K562 (cell line): ENCODE data around the gene PMP22. TPM values are rescaled to one million over a fixed set of nuclear protein-coding genes. Genes with fewer than 3 reads are reported as not detected.

ENCODE experiments used
- ATAC-seq: fragments of 200-7000 bp; cut with Tn5 transposase; 3 replicates; pipeline ENCODE4 v1.9.1; 2020; ENCODE audit warnings: moderate library complexity
- BruUV-seq: library from RNA; stranded (reverse); fragments of 400-500 nt; replicated peaks from 2 replicates; lab custom pipeline; 2021; lab: Mats Ljungman, UMichigan
- CTCF ChIA-PET: fragments of 300-600 bp; formaldehyde crosslinking; extraction: SDS; loops from one replicate; lab custom pipeline; 2021; ENCODE audit warnings: low intra/inter-chr PET ratio; lab: Yijun Ruan, JAX
- POLR2A ChIA-PET: fragments of 300-600, 350-650 bp; sonication (Branson Sonifier 250); formaldehyde crosslinking; extraction: SDS; loops from one replicate; lab custom pipeline; 2021; ENCODE audit warnings: antibody characterized with exemption, inconsistent platforms; lab: Yijun Ruan, JAX
- DNase-seq, 4 experiments: peaks; one replicate each; pipeline versions ENCODE4 v3.0.0 to v3.0.0-alpha.2; 2011 to 2018; ENCODE audit warnings: low spot score in 3 of 4, mixed read lengths in 3 of 4; ENCODE audit errors: extremely low read depth in 1 of 4
- FAIRE-seq: peaks from 2 replicates; lab custom pipeline; 2011; peaks lifted over from hg19 to GRCh38; lab: Jason Lieb, UNC
- H2AFZ ChIP-seq: 2 replicates; pipeline ENCODE4 v1.6.0; 2011; ENCODE audit warnings: low read depth, low read length, control low read depth, inconsistent platforms
- H3K27ac ChIP-seq: fragments of 200-600 bp; 3 replicates; pipeline ENCODE4 v1.8.0; 2011; ENCODE audit warnings: low read depth, mild to moderate bottlenecking, control low read depth, inconsistent platforms, low read length, moderate library complexity, mixed read lengths; ENCODE audit errors: extremely low read depth
- H3K27me3 ChIP-seq, 2 experiments: fragments of 300-600 bp in 1 of 2; 2 replicates in 1 of 2; 3 replicates in 1 of 2; pipeline versions ENCODE4 v1.6.0 to v1.8.0; 2011; ENCODE audit warnings: inconsistent platforms in 2 of 2, low read length in 2 of 2, mild to moderate bottlenecking in 1 of 2, mixed read lengths in 1 of 2, moderate library complexity in 1 of 2; ENCODE audit not compliant: control insufficient read depth in 2 of 2, insufficient read depth in 2 of 2
- H3K36me3 ChIP-seq: fragments of 300-600 bp; 3 replicates; pipeline ENCODE4 v1.8.0; 2011; ENCODE audit warnings: mild to moderate bottlenecking, low read length, inconsistent platforms; ENCODE audit not compliant: control insufficient read depth, insufficient read depth
- H3K4me1 ChIP-seq, 2 experiments: fragments of 200-600 bp in 1 of 2; replicated peaks in 1 of 2; 2 replicates in 1 of 2; 3 replicates in 1 of 2; pipeline versions ENCODE4 v1.5.1 to v1.8.0; 2011; ENCODE audit warnings: inconsistent platforms in 2 of 2, low read length in 2 of 2, mild to moderate bottlenecking in 1 of 2, mixed read lengths in 1 of 2, moderate library complexity in 1 of 2; ENCODE audit not compliant: control insufficient read depth in 2 of 2, insufficient read depth in 2 of 2
- H3K4me2 ChIP-seq: 2 replicates; pipeline ENCODE4 v1.6.1; 2011; ENCODE audit warnings: low read length, control low read depth, inconsistent platforms, mixed read lengths; ENCODE audit not compliant: insufficient read depth
- H3K4me3 ChIP-seq: fragments of 200-600 bp; sonication (generic), shearing (Covaris generic); 2 replicates; pipeline ENCODE4 v1.5.1; 2016; ENCODE audit warnings: control low read depth, inconsistent platforms
- H3K79me2 ChIP-seq: fragments of 200-600 bp; 3 replicates; pipeline ENCODE4 v1.8.0; 2011; ENCODE audit warnings: low read length, inconsistent platforms; ENCODE audit not compliant: control insufficient read depth, insufficient read depth
- H3K9ac ChIP-seq, 2 experiments: 2 replicates each; pipeline versions ENCODE4 v1.6.0 to v1.6.1; 2011; ENCODE audit warnings: low read depth in 2 of 2, low read length in 2 of 2, control low read depth in 1 of 2, inconsistent platforms in 1 of 2, mild to moderate bottlenecking in 1 of 2, mixed read lengths in 1 of 2; ENCODE audit not compliant: insufficient read depth in 1 of 2
- H3K9me1 ChIP-seq: one replicate; pipeline ENCODE4 v1.6.0; 2011; ENCODE audit warnings: inconsistent platforms, mild to moderate bottlenecking, low read length, moderate library complexity; ENCODE audit not compliant: control insufficient read depth, insufficient read depth
- H3K9me3 ChIP-seq: replicated peaks from 2 replicates; pipeline ENCODE4 v1.5.1; 2011; ENCODE audit warnings: low read depth, low read length, inconsistent platforms; ENCODE audit not compliant: control insufficient read depth, insufficient read depth
- H4K20me1 ChIP-seq: replicated peaks from 2 replicates; pipeline ENCODE4 v1.6.1; 2011; ENCODE audit warnings: low read length, inconsistent platforms, mixed read lengths; ENCODE audit not compliant: control insufficient read depth, insufficient read depth
- CBX3 ChIP-seq, 2 experiments: IDR thresholded peaks; 1 replicate in 1 of 2; 2 replicates in 1 of 2; pipeline ENCODE4 v1.6.1; 2012; ENCODE audit warnings: inconsistent platforms in 2 of 2, low read length in 2 of 2, borderline replicate concordance in 1 of 2, control low read depth in 1 of 2
- KAT8 ChIP-seq: fragments of 450-650 bp; IDR thresholded peaks from 2 replicates; pipeline ENCODE4 v1.6.1; 2016; ENCODE audit warnings: low read depth, mild to moderate bottlenecking
- MYBL2 ChIP-seq, 2 experiments: fragments of 450-650 bp in 1 of 2; sonication (generic) in 1 of 2; formaldehyde crosslinking in 1 of 2; IDR thresholded peaks; 2 replicates each; pipeline versions ENCODE4 v1.6.1 to v1.8.1; 2017 to 2022; ENCODE audit warnings: borderline replicate concordance in 1 of 2, inconsistent platforms in 1 of 2, low read depth in 1 of 2, mild to moderate bottlenecking in 1 of 2, missing genetic modification reagents in 1 of 2, moderate library complexity in 1 of 2
- SMARCE1 ChIP-seq: fragments of 450-650 bp; IDR thresholded peaks from 2 replicates; pipeline ENCODE4 v1.7.1; 2016; ENCODE audit warnings: mild to moderate bottlenecking
- TRIM28 ChIP-seq: fragments of 450-650 bp; IDR thresholded peaks from 2 replicates; pipeline ENCODE4 v1.6.1; 2017
- U2AF1 ChIP-seq: fragments of 200-400 bp; formaldehyde crosslinking; optimal IDR thresholded peaks from 2 replicates; pipeline ENCODE3; 2017; ENCODE audit warnings: mild to moderate bottlenecking, low read depth, low read length, moderate library complexity
- ZBTB49 ChIP-seq: sonication (generic); formaldehyde crosslinking; IDR thresholded peaks from 2 replicates; pipeline ENCODE4 v1.8.0; 2022; ENCODE audit warnings: missing genetic modification reagents, mild to moderate bottlenecking, borderline replicate concordance
- ZNF134 ChIP-seq: fragments of 250-450 bp; sonication (Bioruptor Pico); conservative IDR thresholded peaks from 2 replicates; pipeline ENCODE4 v1.4.0; 2020
- ZZZ3 ChIP-seq: fragments of 450-650 bp; IDR thresholded peaks from 2 replicates; pipeline ENCODE4 v1.6.1; 2016; ENCODE audit warnings: antibody characterized with exemption, mild to moderate bottlenecking, moderate library complexity
- WGBS: fragments of 100-300 bp; shearing (Covaris generic); methylation state at CpG from one replicate; pipeline ENCODE4 v1.1.6; 2016; ENCODE audit warnings: low coverage, mixed read lengths; ENCODE audit not compliant: insufficient coverage; ENCODE audit errors: missing lambda C conversion rate; 5-methylcytosine and 5-hydroxymethylcytosine counted together
- in situ Hi-C: fragments of 300-500 bp; cut with MboI; formaldehyde crosslinking; loops from 4 replicates; pipeline ENCODE4 v1.15.0; 2018; ENCODE audit warnings: inconsistent platforms, mixed read lengths
- intact Hi-C: fragments of 100-400 bp; cut with micrococcal nuclease; formaldehyde crosslinking; loops from 2 replicates; pipeline ENCODE4 v1.14.2; 2022
- polyA plus RNA-seq, 8 experiments: library from polyadenylated mRNA; depleted of rRNA in 4 of 8; stranded (reverse) in 5 of 8; unstranded in 3 of 8; fragments of >200 nt; fragmentation: Nextera tagmentation in 2 of 8; fragmentation: Illumina TruSeq in 1 of 8; extraction: Ambion mirVana in 2 of 8; extraction: Trizol in 1 of 8; gene quantifications; 2 replicates each; pipeline versions ENCODE4 v1.2.1 to v1.2.3, GENCODE V29; 2011 to 2014; ENCODE audit warnings: inconsistent platforms in 1 of 8, missing spikeins in 1 of 8
- total RNA-seq, 7 experiments: library from RNA; depleted of rRNA in 6 of 7; stranded (reverse); fragments of >200 nt in 6 of 7; fragmentation: Illumina TruSeq in 2 of 7; extraction: Trizol in 2 of 7; gene quantifications; 2 replicates each; pipeline versions ENCODE4 v1.2.1 to v1.2.3, GENCODE V29; 2011 to 2021; ENCODE audit warnings: low replicate concordance in 1 of 7
- TF ChIP-seq, protein P1 (sequence below): sonication (generic); formaldehyde crosslinking; IDR thresholded peaks from 2 replicates; pipeline ENCODE4 v1.8.0; 2022; ENCODE audit warnings: mild to moderate bottlenecking, low read depth, missing genetic modification reagents

The PMP22 gene
- total and polyA plus RNA-seq, 9 of the 15 experiments (the other 6 are each of a cell fraction or from before 2014, with no cell fraction given): 12.6 to 62.3 (median 25.8) TPM

- Histone ChIP-seq H4K20me1 (no peaks in the 10 kb centered on the region), H3K9me1 (no peaks in the 10 kb centered on the region), H3K27ac (no peak overlapping the region), H3K36me3 (no peaks in the 10 kb centered on the region), H3K27me3 (no peaks in the 10 kb centered on the region), H3K4me1 (peaks cover 0 to 6% of the 10 kb centered on the region in 2 experiments; a peak in 2 of 5 replicates), H3K9ac (no peak overlapping the region), H3K4me2 (no peak overlapping the region), H3K79me2 (no peaks in the 10 kb centered on the region), H3K4me3 (no peak overlapping the region), H2AFZ (no peak overlapping the region), H3K9me3 (no peaks in the 10 kb centered on the region)
- DNase-seq (no peak), FAIRE-seq (no peak), ATAC-seq (no peak)
- in situ Hi-C loops: no loop called here
- no TSS peak for BruUV-seq
- POLR2A ChIA-PET: no interaction called here
- CTCF ChIA-PET: no interaction called here
- intact Hi-C loops: no loop called here
- WGBS: 34% methylated on average over 5 of the region's 6 CpGs
- TF ChIP-seq MYBL2 (IDR thresholded peaks at IDR 0.05; ENCODE audit: low read depth): no peak
- TF ChIP-seq MYBL2 (CRISPR knock-in tag; IDR thresholded peaks at IDR 0.05; ENCODE audit: borderline replicate concordance): no peak
- no peak for TF ChIP-seq ZZZ3
- no peak for TF ChIP-seq KAT8
- TF ChIP-seq ZNF134: no peak
- no peak for TF ChIP-seq TRIM28
- TF ChIP-seq ZBTB49 (CRISPR knock-in tag): no peak
- TF ChIP-seq U2AF1: no peak
- no peak for TF ChIP-seq CBX3 (IDR thresholded peaks at IDR 0.05; ENCODE audit: borderline replicate concordance in 1 of 2, low read length in 2 of 2)
- TF ChIP-seq, protein P1, sequence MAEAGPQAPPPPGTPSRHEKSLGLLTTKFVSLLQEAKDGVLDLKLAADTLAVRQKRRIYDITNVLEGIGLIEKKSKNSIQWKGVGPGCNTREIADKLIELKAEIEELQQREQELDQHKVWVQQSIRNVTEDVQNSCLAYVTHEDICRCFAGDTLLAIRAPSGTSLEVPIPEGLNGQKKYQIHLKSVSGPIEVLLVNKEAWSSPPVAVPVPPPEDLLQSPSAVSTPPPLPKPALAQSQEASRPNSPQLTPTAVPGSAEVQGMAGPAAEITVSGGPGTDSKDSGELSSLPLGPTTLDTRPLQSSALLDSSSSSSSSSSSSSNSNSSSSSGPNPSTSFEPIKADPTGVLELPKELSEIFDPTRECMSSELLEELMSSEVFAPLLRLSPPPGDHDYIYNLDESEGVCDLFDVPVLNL (CRISPR knock-in tag): no peak
- TF ChIP-seq SMARCE1: no peak
Observed at GRCh38 chr17:15290605-15291004, 25.5 kb upstream of the PMP22 start.
